GM11168 (cell line): ENCODE results near the gene HEPN1.

Experiments used
- in situ Hi-C: fragments of 300-500 bp; cut with MboI; formaldehyde crosslinking; loops from one replicate; pipeline ENCODE4 v1.12.0; 2022; ENCODE audit warnings: low sequenced_read_pairs; ENCODE audit not compliant: unreplicated experiment

Gene HEPN1

DNA sequence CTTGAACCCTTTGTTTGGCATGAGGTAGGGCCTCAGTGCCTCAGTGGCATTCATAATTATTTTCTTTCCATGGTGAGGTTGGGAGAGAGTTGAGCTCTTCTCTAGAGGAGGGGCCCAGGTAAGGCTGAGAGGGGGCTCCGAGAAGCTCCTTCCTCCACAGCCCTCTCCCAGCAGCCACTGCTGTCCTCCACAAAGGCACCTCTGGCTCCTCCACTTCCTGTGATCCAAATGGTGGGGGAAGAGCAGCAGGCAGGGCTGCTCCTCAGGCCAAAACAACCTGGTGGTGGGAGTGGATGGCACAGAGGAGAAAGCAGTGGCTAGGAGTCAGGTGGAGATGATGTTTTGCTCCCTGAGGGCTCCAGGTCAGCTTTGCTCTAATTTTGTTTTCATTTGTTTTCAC, 34.7 kb upstream of the HEPN1 start:
- in situ Hi-C loops, result no loop called here

GRCh38 chr11:124884869-124885479, 34.1 kb upstream of the HEPN1 start:
- in situ Hi-C loops, result no loop called here

GRCh38 chr11:124886476-124886875, 32.6 kb upstream of the HEPN1 start:
- in situ Hi-C loops, result no loop called here

DNA sequence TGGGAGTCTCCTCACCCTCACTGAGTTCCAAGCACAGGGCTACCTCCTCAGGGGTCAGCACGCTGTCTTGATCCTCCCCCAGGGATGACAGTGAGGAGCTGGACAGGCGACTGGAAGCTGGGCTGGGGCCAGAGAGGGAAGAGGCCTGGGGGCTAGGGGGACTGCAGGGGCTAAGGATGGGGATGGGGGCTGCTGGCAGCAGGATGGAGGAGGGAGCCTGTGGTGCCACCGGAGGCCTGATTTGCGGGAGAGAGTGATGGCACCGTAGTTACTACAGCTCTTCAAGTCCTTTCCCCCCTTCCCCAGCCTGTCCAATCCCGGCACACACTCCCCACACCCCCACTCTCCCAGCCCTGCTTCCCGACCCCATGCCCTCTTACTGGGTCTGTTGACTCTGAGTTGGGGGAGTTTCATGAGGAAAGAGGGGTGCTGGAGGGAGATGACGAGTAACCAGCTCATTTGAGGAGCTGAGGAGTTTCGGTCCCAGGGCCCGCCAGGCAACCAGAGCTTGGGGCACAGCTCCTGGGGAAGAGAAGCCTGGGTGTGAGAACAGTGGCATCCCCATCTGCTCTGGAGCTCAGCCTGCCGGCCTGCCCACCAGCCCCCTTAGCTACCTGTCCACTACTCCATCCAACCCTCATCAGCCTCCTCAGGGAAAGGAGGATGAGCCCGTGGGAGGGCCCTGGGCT, 31.9 kb upstream of the HEPN1 start:
- in situ Hi-C loops, result no loop called here

DNA sequence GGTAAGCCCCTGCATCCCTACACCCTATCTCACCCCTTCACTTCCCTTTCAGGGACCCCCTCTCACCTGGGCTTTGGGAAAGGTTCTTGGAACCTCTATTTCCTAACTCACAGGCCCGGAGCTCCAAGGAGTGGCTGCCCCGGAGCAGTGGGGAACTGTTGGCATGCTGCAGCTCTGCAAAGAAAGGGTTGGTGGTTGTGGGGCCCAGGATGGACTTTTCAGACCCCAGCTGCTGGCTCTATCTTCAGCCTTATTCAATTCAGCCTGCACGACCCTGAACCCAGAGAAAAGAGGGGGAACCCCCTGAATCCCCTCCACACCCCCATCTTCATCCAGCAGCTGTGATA, 31.4 kb upstream of the HEPN1 start:
- in situ Hi-C loops, result no loop called here

- in situ Hi-C loops, result no loop called here
Measured at GRCh38 chr11:124889191-124890091, 29.6 kb upstream of the HEPN1 start.

GRCh38 chr11:124890151-124890550, 28.9 kb upstream of the HEPN1 start:
- in situ Hi-C loops, result no loop called here

GRCh38 chr11:124890683-124891372, 28.2 kb upstream of the HEPN1 start:
- in situ Hi-C loops, result no loop called here

GRCh38 chr11:124891373-124891861, 27.6 kb upstream of the HEPN1 start:
- in situ Hi-C loops, result no loop called here

DNA sequence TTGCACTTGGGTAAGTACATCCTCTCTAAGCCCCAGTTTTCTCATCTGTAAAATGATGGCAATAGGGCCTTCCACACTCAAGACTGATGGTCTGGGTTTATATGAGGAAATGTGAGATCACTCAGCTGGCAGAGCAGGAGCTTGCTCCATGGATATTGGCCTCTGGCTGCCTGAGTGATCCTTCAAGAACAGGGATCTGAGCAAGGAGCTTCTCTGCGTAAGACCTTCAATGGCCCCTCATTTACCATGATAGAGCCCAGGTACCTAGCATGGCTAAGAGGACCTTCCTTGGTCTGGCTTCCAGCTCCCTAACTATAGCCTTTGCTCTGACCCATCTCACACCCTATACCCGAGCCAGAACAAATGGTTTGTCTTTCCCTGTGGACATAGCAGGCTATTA, 26.9 kb upstream of the HEPN1 start:
- in situ Hi-C loops, result no loop called here

GRCh38 chr11:124892750-124893454, 26.1 kb upstream of the HEPN1 start:
- in situ Hi-C loops, result no loop called here

DNA sequence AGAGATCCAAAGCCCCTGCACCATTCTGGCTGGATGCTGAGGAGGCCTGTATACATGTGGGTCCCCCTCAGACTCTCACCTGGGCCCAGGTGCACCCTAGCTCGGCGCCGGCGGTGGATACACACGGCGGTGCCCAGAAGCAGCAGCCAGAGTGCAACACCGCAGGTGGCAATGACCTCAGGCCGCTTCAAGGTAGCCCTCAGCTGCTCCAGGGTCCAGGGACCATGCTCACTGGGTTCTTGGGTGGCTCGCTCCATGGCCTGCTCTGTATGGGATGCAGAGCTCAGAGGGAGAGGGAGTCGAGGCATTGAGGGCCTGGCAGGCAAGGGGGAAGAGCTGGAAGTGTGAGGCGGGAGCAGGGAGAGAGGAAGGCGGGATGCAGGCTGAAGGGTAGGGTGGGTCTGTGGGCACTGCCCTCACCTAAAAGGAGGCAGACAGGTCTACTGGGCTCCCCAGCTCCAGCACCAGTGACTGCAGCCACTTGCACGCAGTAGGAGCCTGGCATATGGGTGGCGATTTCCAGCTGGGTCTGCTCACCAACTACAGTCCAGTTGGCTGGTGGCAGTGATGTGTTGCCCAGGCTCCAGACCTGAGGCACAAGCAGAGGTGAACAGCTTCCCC, 25.2 kb upstream of the HEPN1 start:
- in situ Hi-C loops, result no loop called here

- in situ Hi-C loops, result no loop called here
Measured at GRCh38 chr11:124894606-124895430, 24.2 kb upstream of the HEPN1 start.

GRCh38 chr11:124895471-124895971, 23.5 kb upstream of the HEPN1 start:
- in situ Hi-C loops, result no loop called here

- in situ Hi-C loops, result no loop called here
Measured at GRCh38 chr11:124896071-124896750, 22.8 kb upstream of the HEPN1 start.

- in situ Hi-C loops, result no loop called here
Measured at GRCh38 chr11:124896821-124897391, 22.1 kb upstream of the HEPN1 start.

GRCh38 chr11:124897674-124898262, 21.3 kb upstream of the HEPN1 start, which contains the start of gene ROBO4:
ROBO4 (minus strand) TSS chr11:124897865; CDS start chr11:124897795, 70 bp downstream.
- in situ Hi-C loops, result no loop called here
